ENCODE results near the gene MPEG1. TPM values are rescaled to one million over a fixed set of nuclear protein-coding genes. Genes with fewer than 3 reads are reported as not detected.

Gene MPEG1
- total RNA-seq, 4 donors from 2014 or later: 3.5 to 51.2 (median 6.0) TPM

DNA sequence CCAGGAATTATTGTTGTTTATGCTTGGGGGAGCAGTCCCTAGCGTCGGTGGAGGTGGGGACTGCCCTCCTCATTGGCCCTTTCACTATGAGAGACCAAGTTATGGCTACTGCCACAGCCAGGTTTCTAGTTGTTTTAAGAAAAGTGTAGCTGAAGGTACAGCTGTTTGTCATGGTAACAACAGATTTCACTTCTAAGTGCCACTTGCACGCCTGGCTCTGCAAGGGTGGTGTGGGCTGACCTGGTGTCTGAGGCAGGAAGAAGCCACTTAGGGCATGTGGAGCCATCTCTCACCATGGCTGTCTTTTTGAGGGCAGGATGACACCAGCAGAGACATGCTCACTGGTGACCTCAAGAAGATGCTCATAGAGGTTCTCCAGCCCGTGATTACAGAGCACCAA lies 46.3 kb upstream of the MPEG1 start:
- no peak overlapping the region for H3K27ac ChIP-seq
- no peaks in the 10 kb centered on the region for H3K27me3 ChIP-seq
- TF ChIP-seq CTCF (IDR thresholded peaks at IDR 0.05): no peak
- TF ChIP-seq POLR2A (IDR thresholded peaks at IDR 0.05): no peak
- H3K9me3 ChIP-seq: no peaks in the 10 kb centered on the region
- H3K36me3 ChIP-seq: no peaks in the 10 kb centered on the region
- DNase-seq: no peak
- H3K4me3 ChIP-seq: no peak overlapping the region
- no peaks in the 10 kb centered on the region for H3K4me1 ChIP-seq

GRCh38 chr11:59255281-59255680 lies 42.6 kb upstream of the MPEG1 start:
- Histone ChIP-seq H3K4me3 (no peak overlapping the region), H3K27ac (no peak overlapping the region), H3K27me3 (no peaks in the 10 kb centered on the region), H3K36me3 (no peaks in the 10 kb centered on the region), H3K9me3 (no peaks in the 10 kb centered on the region), H3K4me1 (no peaks in the 10 kb centered on the region)
- no peak for TF ChIP-seq CTCF (IDR thresholded peaks at IDR 0.05)
- no peak for TF ChIP-seq POLR2A (IDR thresholded peaks at IDR 0.05)
- no peak for DNase-seq

DNA sequence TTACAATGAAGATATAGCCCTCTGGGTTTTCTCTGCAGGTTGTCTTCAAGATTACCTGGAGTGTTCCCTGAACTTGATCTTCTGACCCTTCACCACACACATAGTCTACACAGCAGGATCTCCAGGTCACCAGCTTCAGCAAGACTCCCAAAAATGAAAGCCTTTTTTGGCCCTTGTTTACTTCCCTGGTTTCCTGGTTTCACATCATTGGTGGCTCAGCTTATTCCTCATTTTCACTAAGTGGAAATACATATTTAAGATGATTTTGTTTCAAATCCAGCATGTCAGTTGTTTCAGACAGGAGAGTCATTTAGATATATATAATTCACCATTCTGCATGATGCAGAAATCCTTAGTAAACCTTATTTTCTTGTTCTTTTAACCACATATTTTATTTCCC lies 41.6 kb upstream of the MPEG1 start:
- Histone ChIP-seq H3K9me3 (no peaks in the 10 kb centered on the region), H3K4me3 (no peak overlapping the region), H3K27me3 (no peaks in the 10 kb centered on the region), H3K4me1 (no peaks in the 10 kb centered on the region), H3K36me3 (no peaks in the 10 kb centered on the region), H3K27ac (no peak overlapping the region)
- no peak for DNase-seq
- no peak for TF ChIP-seq CTCF (IDR thresholded peaks at IDR 0.05)
- TF ChIP-seq POLR2A (IDR thresholded peaks at IDR 0.05): no peak

GRCh38 chr11:59253001-59253400 lies 40.3 kb upstream of the MPEG1 start:
- no peak for TF ChIP-seq CTCF (IDR thresholded peaks at IDR 0.05)
- TF ChIP-seq POLR2A (IDR thresholded peaks at IDR 0.05): no peak
- Histone ChIP-seq H3K9me3 (no peaks in the 10 kb centered on the region), H3K4me1 (no peaks in the 10 kb centered on the region), H3K36me3 (no peaks in the 10 kb centered on the region), H3K27ac (no peak overlapping the region), H3K4me3 (no peak overlapping the region), H3K27me3 (no peaks in the 10 kb centered on the region)
- no peak for DNase-seq

DNA sequence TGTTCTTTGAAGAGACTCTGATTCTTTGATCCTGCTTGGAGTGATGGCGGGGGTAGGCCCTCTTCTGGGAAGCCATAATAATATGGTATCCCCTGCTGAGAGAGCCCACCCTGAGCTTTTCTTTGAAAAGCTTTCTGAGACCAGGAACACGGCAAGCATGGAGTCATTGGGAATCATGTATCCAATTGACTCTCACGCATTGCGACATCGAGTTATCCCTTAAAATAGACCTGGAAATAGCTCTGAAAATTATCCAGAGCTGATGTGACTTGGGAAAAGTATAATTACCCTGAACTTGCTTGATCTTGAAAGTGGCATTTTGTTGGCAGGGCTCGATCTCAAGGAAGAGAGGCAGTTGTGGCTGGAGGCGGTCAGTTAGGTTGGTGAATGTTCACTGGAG lies 36.8 kb upstream of the MPEG1 start:
- H3K4me1 ChIP-seq: no peaks in the 10 kb centered on the region
- H3K27ac ChIP-seq: no peak overlapping the region
- H3K9me3 ChIP-seq: no peaks in the 10 kb centered on the region
- no peak overlapping the region for H3K4me3 ChIP-seq
- TF ChIP-seq POLR2A (IDR thresholded peaks at IDR 0.05) (no peak), CTCF (IDR thresholded peaks at IDR 0.05) (no peak)
- H3K27me3 ChIP-seq: no peaks in the 10 kb centered on the region
- DNase-seq: no peak
- no peaks in the 10 kb centered on the region for H3K36me3 ChIP-seq

DNA sequence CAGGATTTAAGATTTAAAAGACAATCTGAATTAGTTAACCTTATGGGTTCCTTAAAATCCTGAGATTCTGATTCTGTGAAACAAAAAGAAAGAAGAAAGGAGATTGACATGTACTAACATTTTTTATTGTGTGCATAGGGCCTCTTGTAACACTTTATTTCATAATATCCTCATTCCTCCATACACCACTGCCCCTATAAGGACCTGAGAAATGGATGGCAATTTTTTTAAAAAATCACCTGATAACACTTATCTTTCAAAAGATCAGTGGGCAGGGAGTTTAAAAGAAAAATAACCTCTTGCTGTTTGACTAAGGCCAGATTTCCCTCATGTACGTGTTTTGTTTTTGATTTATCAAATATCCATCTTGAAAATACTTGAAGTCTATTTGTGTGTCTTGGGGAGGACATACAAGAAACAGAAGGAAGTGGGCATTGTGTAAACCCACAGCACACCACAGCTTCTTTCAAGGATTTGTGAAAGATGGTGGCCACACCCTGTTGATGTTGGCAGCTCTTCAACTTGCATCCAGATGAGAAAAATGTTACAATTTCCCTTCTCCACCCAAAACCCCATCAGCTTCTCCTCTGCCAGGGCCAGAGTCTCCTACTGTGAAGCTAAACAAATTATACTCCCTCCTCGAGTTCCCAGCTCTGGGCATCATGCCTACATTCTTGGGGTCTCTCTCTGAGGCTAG lies 35.0 kb upstream of the MPEG1 start:
- Histone ChIP-seq H3K4me1 (no peaks in the 10 kb centered on the region), H3K27ac (no peak overlapping the region), H3K9me3 (no peaks in the 10 kb centered on the region), H3K27me3 (no peaks in the 10 kb centered on the region), H3K4me3 (no peak overlapping the region), H3K36me3 (no peaks in the 10 kb centered on the region)
- TF ChIP-seq POLR2A (IDR thresholded peaks at IDR 0.05): no peak
- no peak for TF ChIP-seq CTCF (IDR thresholded peaks at IDR 0.05)
- no peak for DNase-seq

Measured in Peyer's patch (tissue), 4 donors.